Activated naive CD8-positive, alpha-beta T cell treated with anti-CD3 and anti-CD28 coated beads, Interleukin-2, amount 50 U/mL, for 16 hours (primary cell): ENCODE results near the gene HOXB5.

Experiments
- DNase-seq: peaks from one replicate; pipeline ENCODE4 v3.0.0-alpha.2; 2020; ENCODE audit warnings: low read depth, low spot score

The HOXB5 gene

GRCh38 chr17:48593126-48593829 is at the start of gene HOXB5:
HOXB5 (minus strand) TSS chr17:48593779; CDS start chr17:48593682, 97 bp downstream.
- no peak for DNase-seq

GRCh38 chr17:48642843-48643696 is 49.5 kb upstream of the HOXB5 start:
- no peak for DNase-seq

GRCh38 chr17:48642059-48642842 is 48.7 kb upstream of the HOXB5 start:
- no peak for DNase-seq

GRCh38 chr17:48641541-48642058 is 48.0 kb upstream of the HOXB5 start:
- no peak for DNase-seq

- DNase-seq, result no peak
Measured at GRCh38 chr17:48640858-48641180, 47.2 kb upstream of the HOXB5 start.

GRCh38 chr17:48639982-48640857 is 46.6 kb upstream of the HOXB5 start:
- DNase-seq, result no peak

GRCh38 chr17:48639136-48639535 is 45.6 kb upstream of the HOXB5 start:
- DNase-seq, result no peak

- no peak for DNase-seq
Measured at GRCh38 chr17:48637323-48638260, 44.0 kb upstream of the HOXB5 start.

GRCh38 chr17:48636177-48637018 is 42.8 kb upstream of the HOXB5 start:
- no peak for DNase-seq

GRCh38 chr17:48634493-48635208 is 41.1 kb upstream of the HOXB5 start:
- DNase-seq, result no peak

- DNase-seq, result no peak
Measured at GRCh38 chr17:48633266-48633677, 39.7 kb upstream of the HOXB5 start.

- DNase-seq, result no peak
Measured at GRCh38 chr17:48632579-48633265, 39.1 kb upstream of the HOXB5 start.

- DNase-seq, result no peak
Measured at GRCh38 chr17:48631693-48632578, 38.4 kb upstream of the HOXB5 start.

- no peak for DNase-seq
Measured at GRCh38 chr17:48630925-48631692, 37.5 kb upstream of the HOXB5 start.

GRCh38 chr17:48630009-48630924 is 36.7 kb upstream of the HOXB5 start:
- no peak for DNase-seq
